ENCODE results near the gene KCTD17. TPM values are rescaled to one million over a fixed set of nuclear protein-coding genes. Genes with fewer than 3 reads are reported as not detected.
"Not testable (repeated sequence)": the region's sequence is repeated elsewhere in the genome, so short reads cannot be mapped to it uniquely, and the experiment has no call there.

KCTD17 gene
- total RNA-seq, 1 experiment from 2014 or later: 39.1 TPM

DNA sequence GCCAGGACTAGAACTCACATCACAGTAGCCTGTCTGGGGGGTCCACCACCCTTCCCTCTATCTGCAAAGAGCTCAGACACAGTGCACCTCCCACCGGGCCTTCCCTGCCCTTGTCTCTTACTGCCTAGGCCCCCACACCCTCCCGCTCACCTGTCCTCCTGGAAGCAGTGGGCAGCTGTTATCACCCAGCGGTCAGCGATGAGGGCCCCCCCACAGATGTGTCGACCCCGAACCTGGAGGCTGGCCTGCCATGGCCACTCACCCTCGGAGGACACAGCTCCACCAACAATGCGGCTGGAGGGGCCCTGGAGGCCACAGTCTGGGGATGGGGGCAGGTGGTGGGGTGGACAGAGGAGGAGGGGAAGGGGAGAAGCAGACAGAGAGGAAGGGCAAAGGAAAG is 18.8 kb downstream of the KCTD17 start:
- no peak overlapping the region for H3K4me3 ChIP-seq (ENCODE audit: low read depth, low read length, poor library complexity, severe bottlenecking)
- ChIA-PET POLR2A (ENCODE audit: low non-redundant PET) (no interaction called here), CTCF (no interaction called here)
- TF ChIP-seq EZH2 (IDR thresholded peaks at IDR 0.05; ENCODE audit: borderline replicate concordance, low read depth, low read length, poor library complexity, severe bottlenecking): no peak
- TF ChIP-seq, protein P1, sequence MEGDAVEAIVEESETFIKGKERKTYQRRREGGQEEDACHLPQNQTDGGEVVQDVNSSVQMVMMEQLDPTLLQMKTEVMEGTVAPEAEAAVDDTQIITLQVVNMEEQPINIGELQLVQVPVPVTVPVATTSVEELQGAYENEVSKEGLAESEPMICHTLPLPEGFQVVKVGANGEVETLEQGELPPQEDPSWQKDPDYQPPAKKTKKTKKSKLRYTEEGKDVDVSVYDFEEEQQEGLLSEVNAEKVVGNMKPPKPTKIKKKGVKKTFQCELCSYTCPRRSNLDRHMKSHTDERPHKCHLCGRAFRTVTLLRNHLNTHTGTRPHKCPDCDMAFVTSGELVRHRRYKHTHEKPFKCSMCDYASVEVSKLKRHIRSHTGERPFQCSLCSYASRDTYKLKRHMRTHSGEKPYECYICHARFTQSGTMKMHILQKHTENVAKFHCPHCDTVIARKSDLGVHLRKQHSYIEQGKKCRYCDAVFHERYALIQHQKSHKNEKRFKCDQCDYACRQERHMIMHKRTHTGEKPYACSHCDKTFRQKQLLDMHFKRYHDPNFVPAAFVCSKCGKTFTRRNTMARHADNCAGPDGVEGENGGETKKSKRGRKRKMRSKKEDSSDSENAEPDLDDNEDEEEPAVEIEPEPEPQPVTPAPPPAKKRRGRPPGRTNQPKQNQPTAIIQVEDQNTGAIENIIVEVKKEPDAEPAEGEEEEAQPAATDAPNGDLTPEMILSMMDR (conservative IDR thresholded peaks at IDR 0.05; ENCODE audit: low read depth, low read length): no peak
- BruUV-seq (replicated peaks): no TSS peak
- intact Hi-C loops (cut with micrococcal nuclease; ENCODE audit: unreplicated experiment): no loop called here
- DNase-seq (ENCODE audit: low spot score): no peak
- H3K36me3 ChIP-seq (ENCODE audit: insufficient read depth, low read length, poor library complexity, severe bottlenecking): no peaks in the 10 kb centered on the region
- no peaks in the 10 kb centered on the region for H3K9me3 ChIP-seq (ENCODE audit: low read depth, low read length, poor library complexity, severe bottlenecking)
- H3K27me3 ChIP-seq (replicated peaks; ENCODE audit: insufficient read depth, low read depth, low read length, poor library complexity): peaks cover 38% of the 10 kb centered on the region
- H3K27ac ChIP-seq (ENCODE audit: low read depth, low read length, poor library complexity, severe bottlenecking): no peak overlapping the region
- no peaks in the 10 kb centered on the region for H3K4me1 ChIP-seq (ENCODE audit: insufficient read depth, low read length, poor library complexity, severe bottlenecking)

DNA sequence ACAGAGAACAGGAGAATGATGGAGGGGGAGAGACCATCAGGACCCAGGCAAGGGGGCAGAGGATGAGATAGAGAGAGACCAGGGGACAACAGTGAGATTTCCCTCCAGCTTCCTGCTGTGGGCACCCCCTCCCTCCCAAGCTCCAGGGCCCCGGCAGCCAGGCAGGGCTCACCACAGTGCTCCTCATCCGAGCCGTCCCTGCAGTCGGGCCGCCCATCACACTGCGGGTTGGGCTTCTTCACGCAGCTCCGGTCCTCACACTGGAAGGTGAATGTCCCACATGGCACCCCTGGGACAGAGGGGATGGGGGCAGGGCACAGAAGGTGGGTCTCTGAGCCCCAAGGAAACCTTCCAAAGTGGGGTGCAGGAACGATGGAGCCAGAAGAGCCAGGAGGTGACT is 19.2 kb downstream of the KCTD17 start:
- Histone ChIP-seq H3K4me3 (ENCODE audit: low read depth, low read length, poor library complexity, severe bottlenecking) (no peak overlapping the region), H3K27ac (ENCODE audit: low read depth, low read length, poor library complexity, severe bottlenecking) (no peak overlapping the region), H3K27me3 (replicated peaks; ENCODE audit: insufficient read depth, low read depth, low read length, poor library complexity) (peaks cover 39% of the 10 kb centered on the region), H3K36me3 (ENCODE audit: insufficient read depth, low read length, poor library complexity, severe bottlenecking) (no peaks in the 10 kb centered on the region), H3K9me3 (ENCODE audit: low read depth, low read length, poor library complexity, severe bottlenecking) (no peaks in the 10 kb centered on the region), H3K4me1 (ENCODE audit: insufficient read depth, low read length, poor library complexity, severe bottlenecking) (no peaks in the 10 kb centered on the region)
- ChIA-PET CTCF (no interaction called here), POLR2A (ENCODE audit: low non-redundant PET) (no interaction called here)
- no peak for DNase-seq (ENCODE audit: low spot score)
- no peak for TF ChIP-seq EZH2 (IDR thresholded peaks at IDR 0.05; ENCODE audit: borderline replicate concordance, low read depth, low read length, poor library complexity, severe bottlenecking)
- TF ChIP-seq, protein P1 (conservative IDR thresholded peaks at IDR 0.05; ENCODE audit: low read depth, low read length): no peak
- no TSS peak for BruUV-seq (replicated peaks)
- intact Hi-C loops (cut with micrococcal nuclease; ENCODE audit: unreplicated experiment): no loop called here

GRCh38 chr22:37071850-37072592 is 20.5 kb downstream of the KCTD17 start:
- BruUV-seq (replicated peaks); POLR2A ChIA-PET (ENCODE audit: low non-redundant PET); CTCF ChIA-PET; H3K27ac ChIP-seq (ENCODE audit: low read depth, low read length, poor library complexity, severe bottlenecking); H3K9me3 ChIP-seq (ENCODE audit: low read depth, low read length, poor library complexity, severe bottlenecking); H3K4me1 ChIP-seq (ENCODE audit: insufficient read depth, low read length, poor library complexity, severe bottlenecking); DNase-seq (ENCODE audit: low spot score); intact Hi-C loops (cut with micrococcal nuclease; ENCODE audit: unreplicated experiment); H3K36me3 ChIP-seq (ENCODE audit: insufficient read depth, low read length, poor library complexity, severe bottlenecking); H3K4me3 ChIP-seq (ENCODE audit: low read depth, low read length, poor library complexity, severe bottlenecking): not testable (repeated sequence)
- H3K27me3 ChIP-seq (replicated peaks; ENCODE audit: insufficient read depth, low read depth, low read length, poor library complexity): peaks cover 48% of the 10 kb centered on the region

- Histone ChIP-seq H3K4me3 (ENCODE audit: low read depth, low read length, poor library complexity, severe bottlenecking) (no peak overlapping the region), H3K9me3 (ENCODE audit: low read depth, low read length, poor library complexity, severe bottlenecking) (no peaks in the 10 kb centered on the region), H3K4me1 (ENCODE audit: insufficient read depth, low read length, poor library complexity, severe bottlenecking) (no peaks in the 10 kb centered on the region), H3K36me3 (ENCODE audit: insufficient read depth, low read length, poor library complexity, severe bottlenecking) (no peaks in the 10 kb centered on the region), H3K27me3 (replicated peaks; ENCODE audit: insufficient read depth, low read depth, low read length, poor library complexity) (peaks cover 48% of the 10 kb centered on the region), H3K27ac (ENCODE audit: low read depth, low read length, poor library complexity, severe bottlenecking) (no peak overlapping the region)
- intact Hi-C loops (cut with micrococcal nuclease; ENCODE audit: unreplicated experiment): no loop called here
- CTCF ChIA-PET: no interaction called here
- BruUV-seq (replicated peaks): no TSS peak
- TF ChIP-seq EZH2 (IDR thresholded peaks at IDR 0.05; ENCODE audit: borderline replicate concordance, low read depth, low read length, poor library complexity, severe bottlenecking): no peak
- TF ChIP-seq, protein P1 (conservative IDR thresholded peaks at IDR 0.05; ENCODE audit: low read depth, low read length): no peak
- DNase-seq (ENCODE audit: low spot score): no peak
- POLR2A ChIA-PET (ENCODE audit: low non-redundant PET): no interaction called here
Observed at GRCh38 chr22:37072673-37073072, 21.1 kb downstream of the KCTD17 start.

Measured in A673 (cell line).